Endothelial cell of umbilical vein (primary cell): ENCODE measurements around the gene ST6GALNAC3.

Experiments used
- CTCF ChIP-seq, 2 donors: IDR thresholded peaks; 1 replicate in 1 of 2; 2 replicates in 1 of 2; pipeline ENCODE4 v1.5.1; 2011; ENCODE audit warnings: low read length in 2 of 2, mild to moderate bottlenecking in 2 of 2, moderate library complexity in 2 of 2, control low read depth in 1 of 2, inconsistent platforms in 1 of 2, low read depth in 1 of 2; ENCODE audit not compliant: insufficient read depth in 1 of 2; ENCODE audit errors: extremely low read depth in 1 of 2
- EZH2 ChIP-seq: IDR thresholded peaks from 2 replicates; pipeline ENCODE4 v1.6.1; 2012; ENCODE audit warnings: borderline replicate concordance, low read depth, mild to moderate bottlenecking, moderate library complexity, low read length, inconsistent platforms; ENCODE audit not compliant: severe bottlenecking
- POLR2A ChIP-seq: IDR thresholded peaks from 2 replicates; pipeline ENCODE4 v1.6.1; 2012; ENCODE audit warnings: low read depth, mild to moderate bottlenecking, control low read depth, low read length

- TF ChIP-seq EZH2 (no peak), CTCF (IDR thresholded peaks at IDR 0.05; ENCODE audit: extremely low read depth in 1 of 2, insufficient read depth in 1 of 2, low read depth in 1 of 2, low read length in 2 of 2) (no peak), POLR2A (no peak)
These were observed 228.3 kb downstream of the ST6GALNAC3 start for GRCh38 chr1:76302711-76303339.
